Ascending aorta (tissue), 2 donors: ENCODE results near the gene ITK. TPM values are rescaled to one million over a fixed set of nuclear protein-coding genes. Genes with fewer than 3 reads are reported as not detected.

Experiments used
- DNase-seq, 2 donors: peaks; one replicate each; pipeline ENCODE4 v3.0.0-alpha.2; 2019; ENCODE audit warnings: low spot score in 2 of 2
- H3K27ac ChIP-seq, 2 donors: fragments of 200-600 bp; sonication (generic); one replicate each; pipeline ENCODE4 v1.5.1; 2016 to 2017; ENCODE audit warnings: mild to moderate bottlenecking in 1 of 2
- H3K27me3 ChIP-seq: fragments of 200-600 bp; sonication (generic); one replicate; pipeline ENCODE4 v1.5.1; 2017
- H3K36me3 ChIP-seq, 2 donors: fragments of 200-600 bp; sonication (generic); one replicate each; pipeline ENCODE4 v1.5.1; 2016
- H3K4me1 ChIP-seq, 2 donors: fragments of 200-600 bp; sonication (generic); one replicate each; pipeline ENCODE4 v1.5.1; 2016 to 2017; ENCODE audit warnings: mild to moderate bottlenecking in 1 of 2
- H3K4me3 ChIP-seq, 2 donors: fragments of 200-600 bp; sonication (generic); one replicate each; pipeline ENCODE4 v1.5.1; 2016 to 2017; ENCODE audit warnings: mild to moderate bottlenecking in 1 of 2
- H3K9me3 ChIP-seq, 2 donors: fragments of 200-600 bp; sonication (generic); one replicate each; pipeline ENCODE4 v1.5.1; 2016
- CTCF ChIP-seq, 3 experiments: fragments of 200-600 bp in 2 of 3; fragments of 450-650 bp in 1 of 3; sonication (generic) in 2 of 3; IDR thresholded peaks; one replicate each; pipeline ENCODE4 v1.5.1; 2016 to 2019; ENCODE audit warnings: antibody characterized with exemption in 3 of 3, mild to moderate bottlenecking in 1 of 3, moderate library complexity in 1 of 3
- intact Hi-C: fragments of 100-400 bp; cut with DNase I; formaldehyde crosslinking; loops from one replicate; pipeline ENCODE4 v1.15.1; 2023
- total RNA-seq: library from RNA; depleted of rRNA; stranded (reverse); fragments of >200 nt; gene quantifications from one replicate; pipeline ENCODE4 v1.1.0, GENCODE V29; 2016

Gene ITK
- total RNA-seq, 1 donor from 2014 or later, result 0.43 TPM

GRCh38 chr5:157292599-157292998, 112.0 kb downstream of the ITK start:
- Histone ChIP-seq H3K27me3 (no peaks in the 10 kb centered on the region), H3K4me1 (no peaks in the 10 kb centered on the region), H3K36me3 (peaks cover 0 to 16% of the 10 kb centered on the region in 2 donors), H3K9me3 (no peaks in the 10 kb centered on the region), H3K4me3 (no peak overlapping the region), H3K27ac (no peak overlapping the region)
- no peak for TF ChIP-seq CTCF (IDR thresholded peaks at IDR 0.05)
- intact Hi-C loops, result no loop called here
- DNase-seq, result no peak

- no peak overlapping the region for H3K27ac ChIP-seq
- H3K4me1 ChIP-seq, result no peaks in the 10 kb centered on the region
- no peak for TF ChIP-seq CTCF (IDR thresholded peaks at IDR 0.05)
- no peaks in the 10 kb centered on the region for H3K9me3 ChIP-seq
- H3K4me3 ChIP-seq, result no peak overlapping the region
- DNase-seq, result no peak
- H3K27me3 ChIP-seq, result no peaks in the 10 kb centered on the region
- intact Hi-C loops, result no loop called here
- H3K36me3 ChIP-seq, result peaks cover 0 to 6% of the 10 kb centered on the region in 2 donors
Observed at GRCh38 chr5:157294407-157295091, 113.9 kb downstream of the ITK start.

- intact Hi-C loops, result no loop called here
- no peak for DNase-seq
Observed at GRCh38 chr5:157295247-157295646, 114.6 kb downstream of the ITK start.

GRCh38 chr5:157300564-157300963, 119.9 kb downstream of the ITK start:
- DNase-seq, result no peak
- TF ChIP-seq CTCF (IDR thresholded peaks at IDR 0.05), result no peak
- H3K4me3 ChIP-seq, result no peak overlapping the region
- no peak overlapping the region for H3K27ac ChIP-seq
- intact Hi-C loops, result no loop called here
- no peaks in the 10 kb centered on the region for H3K27me3 ChIP-seq
- H3K9me3 ChIP-seq, result no peaks in the 10 kb centered on the region
- H3K36me3 ChIP-seq, result peaks cover 6 to 26% of the 10 kb centered on the region in 2 donors
- H3K4me1 ChIP-seq, result no peaks in the 10 kb centered on the region

More at GRCh38 chr5:157295247-157295646, 114.6 kb downstream of the ITK start:
- Histone ChIP-seq H3K4me3 (no peak overlapping the region), H3K27me3 (no peaks in the 10 kb centered on the region), H3K4me1 (no peaks in the 10 kb centered on the region), H3K36me3 (peaks cover 0 to 6% of the 10 kb centered on the region in 2 donors), H3K27ac (no peak overlapping the region), H3K9me3 (no peaks in the 10 kb centered on the region)
- no peak for TF ChIP-seq CTCF (IDR thresholded peaks at IDR 0.05)

GRCh38 chr5:157301066-157301465, 120.4 kb downstream of the ITK start:
- H3K36me3 ChIP-seq, result peaks cover 6 to 26% of the 10 kb centered on the region in 2 donors
- H3K27ac ChIP-seq, result no peak overlapping the region
- DNase-seq, result no peak
- H3K27me3 ChIP-seq, result no peaks in the 10 kb centered on the region
- no peak overlapping the region for H3K4me3 ChIP-seq
- intact Hi-C loops, result no loop called here
- H3K9me3 ChIP-seq, result no peaks in the 10 kb centered on the region
- TF ChIP-seq CTCF (IDR thresholded peaks at IDR 0.05), result no peak
- no peaks in the 10 kb centered on the region for H3K4me1 ChIP-seq
